HL-60 (cell line): ENCODE results near the gene CORO1C.

Experiments
- POLR2AphosphoS5 ChIP-seq: IDR thresholded peaks from 2 replicates; pipeline ENCODE4 v1.6.1; 2012; ENCODE audit warnings: low read depth
- TF ChIP-seq, protein P1 (sequence below): IDR thresholded peaks from one replicate; pipeline ENCODE4 v1.5.1; 2011; ENCODE audit warnings: low read length, control low read depth, inconsistent platforms; ENCODE audit not compliant: insufficient read depth

DNA sequence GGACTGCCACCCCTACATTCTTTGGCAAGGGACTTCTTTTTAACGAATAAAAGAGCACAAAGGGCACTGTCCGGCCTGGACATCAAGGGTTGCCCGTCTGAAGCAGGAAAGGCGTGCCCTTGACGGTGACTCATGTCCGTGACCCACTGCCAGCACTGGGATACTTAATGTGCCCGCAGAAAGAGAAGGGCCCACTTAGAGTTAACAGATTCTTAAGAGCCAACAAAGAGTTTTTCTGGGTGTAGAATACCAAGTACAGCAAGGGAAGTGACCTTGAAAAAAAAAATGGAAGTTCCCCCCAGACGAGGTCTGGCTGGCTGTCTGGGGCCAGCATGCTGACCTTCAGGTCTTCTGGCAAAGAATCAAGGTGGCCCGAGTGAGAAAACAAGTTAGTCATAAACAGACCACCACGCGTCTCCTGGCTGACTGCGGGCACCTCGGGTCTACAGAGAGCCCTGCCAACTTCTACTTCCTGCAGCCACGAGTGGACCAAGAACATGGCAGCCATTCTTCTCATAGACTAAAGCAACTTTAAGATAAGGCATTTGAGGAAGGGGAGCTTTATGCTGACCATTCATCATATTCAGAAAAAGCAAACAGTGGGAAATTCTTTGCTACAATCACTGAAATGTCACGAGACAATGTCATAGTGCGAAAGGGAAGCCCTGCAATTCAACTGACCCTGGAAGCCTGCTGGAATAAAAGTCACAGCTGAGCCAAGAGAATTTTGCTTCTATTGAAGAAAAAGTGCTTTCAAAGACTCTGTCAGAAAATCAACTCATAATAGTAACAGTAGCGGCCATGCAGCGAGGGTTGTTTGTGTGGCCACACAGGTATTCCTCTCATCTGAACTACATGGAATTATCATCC, 87.1 kb downstream of the CORO1C start:
- TF ChIP-seq, protein P1, sequence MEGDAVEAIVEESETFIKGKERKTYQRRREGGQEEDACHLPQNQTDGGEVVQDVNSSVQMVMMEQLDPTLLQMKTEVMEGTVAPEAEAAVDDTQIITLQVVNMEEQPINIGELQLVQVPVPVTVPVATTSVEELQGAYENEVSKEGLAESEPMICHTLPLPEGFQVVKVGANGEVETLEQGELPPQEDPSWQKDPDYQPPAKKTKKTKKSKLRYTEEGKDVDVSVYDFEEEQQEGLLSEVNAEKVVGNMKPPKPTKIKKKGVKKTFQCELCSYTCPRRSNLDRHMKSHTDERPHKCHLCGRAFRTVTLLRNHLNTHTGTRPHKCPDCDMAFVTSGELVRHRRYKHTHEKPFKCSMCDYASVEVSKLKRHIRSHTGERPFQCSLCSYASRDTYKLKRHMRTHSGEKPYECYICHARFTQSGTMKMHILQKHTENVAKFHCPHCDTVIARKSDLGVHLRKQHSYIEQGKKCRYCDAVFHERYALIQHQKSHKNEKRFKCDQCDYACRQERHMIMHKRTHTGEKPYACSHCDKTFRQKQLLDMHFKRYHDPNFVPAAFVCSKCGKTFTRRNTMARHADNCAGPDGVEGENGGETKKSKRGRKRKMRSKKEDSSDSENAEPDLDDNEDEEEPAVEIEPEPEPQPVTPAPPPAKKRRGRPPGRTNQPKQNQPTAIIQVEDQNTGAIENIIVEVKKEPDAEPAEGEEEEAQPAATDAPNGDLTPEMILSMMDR: no peak
- no peak for TF ChIP-seq POLR2AphosphoS5
